RWPE1 (cell line): ENCODE results near the gene TET1.
A peak's percentile ranks its signal among the peaks of the same experiment; 100 is the strongest.

Source experiments
- CTCF ChIA-PET: fragments of 350-600 bp; sonication (Branson Sonifier 250); formaldehyde crosslinking; extraction: SDS; loops from one replicate; lab custom pipeline; 2021; lab: Yijun Ruan, JAX
- POLR2A ChIA-PET: fragments of 400-600 bp; formaldehyde crosslinking; extraction: SDS; loops from one replicate; lab custom pipeline; 2020; ENCODE audit warnings: antibody characterized with exemption; ENCODE audit not compliant: low non-redundant PET; lab: Yijun Ruan, JAX
- DNase-seq: peaks from one replicate; pipeline ENCODE4 v3.0.0; 2012; ENCODE audit warnings: low spot score
- H3K27ac ChIP-seq: fragments of 450-650 bp; 2 replicates; pipeline ENCODE4 v1.5.1; 2017
- TF ChIP-seq, protein P1 (sequence below): fragments of 450-650 bp; conservative IDR thresholded peaks from 2 replicates; pipeline ENCODE4 v1.5.1; 2017; ENCODE audit warnings: low read depth, mild to moderate bottlenecking

TET1 gene

DNA sequence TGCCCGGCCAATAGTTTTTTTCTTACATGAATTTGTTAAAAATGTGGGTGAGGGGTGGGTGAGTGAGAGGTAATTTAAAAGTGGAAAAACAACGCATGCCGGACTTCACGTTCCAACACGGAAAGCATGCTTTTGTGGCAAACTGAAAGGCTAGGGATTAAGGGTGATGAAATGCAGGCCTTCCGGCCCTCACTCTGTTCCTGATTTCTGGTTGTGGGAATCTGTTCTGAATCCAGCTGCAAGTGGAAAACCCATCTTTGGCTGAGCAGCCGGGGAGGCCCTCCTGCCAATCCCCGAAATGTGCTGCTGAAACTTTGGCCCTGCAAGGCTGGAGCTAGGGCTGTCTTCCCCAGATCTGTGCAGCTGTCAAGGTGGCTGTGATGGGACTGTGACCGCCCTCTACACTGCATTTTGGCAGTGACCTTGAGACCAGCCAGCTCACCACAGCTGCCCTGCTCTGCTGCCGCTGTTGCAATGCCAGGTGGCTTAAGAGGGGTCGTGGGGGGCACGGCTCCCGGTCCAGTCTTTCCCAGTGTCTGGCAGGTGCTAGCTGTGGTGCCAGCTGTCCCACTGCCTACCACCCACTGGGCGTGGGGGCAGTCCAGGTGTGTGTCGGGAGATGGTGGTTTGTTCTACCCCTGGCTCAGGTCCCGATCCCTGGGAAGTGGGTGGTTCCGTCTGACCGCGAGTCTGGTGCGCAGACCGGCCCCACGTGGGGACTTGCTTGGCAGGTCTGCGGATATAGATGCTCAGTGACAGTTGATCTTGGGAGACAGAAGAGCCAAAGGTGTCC is 39.0 kb downstream of the TET1 start:
- CTCF ChIA-PET: no interaction called here
- peak overlapping the region; percentile 88 for H3K27ac ChIP-seq
- POLR2A ChIA-PET: no interaction called here

DNA sequence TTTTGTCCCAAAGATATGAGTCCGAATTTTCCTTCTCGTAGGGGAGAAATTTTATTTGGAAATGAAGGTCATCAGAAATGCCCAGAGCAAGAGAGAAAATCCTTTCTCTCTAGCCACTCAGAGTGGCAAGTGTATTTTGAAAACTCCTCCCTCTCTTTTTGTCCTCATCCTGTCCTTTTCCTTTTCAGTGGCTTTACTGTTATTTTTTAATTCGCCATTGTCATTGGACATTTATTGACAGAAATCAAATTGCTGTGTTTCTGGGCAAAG is 39.6 kb downstream of the TET1 start:
- ChIA-PET CTCF (no interaction called here), POLR2A (no interaction called here)
- peak overlapping the region; percentile 88 for H3K27ac ChIP-seq
- DNase-seq: no peak
- TF ChIP-seq, protein P1, sequence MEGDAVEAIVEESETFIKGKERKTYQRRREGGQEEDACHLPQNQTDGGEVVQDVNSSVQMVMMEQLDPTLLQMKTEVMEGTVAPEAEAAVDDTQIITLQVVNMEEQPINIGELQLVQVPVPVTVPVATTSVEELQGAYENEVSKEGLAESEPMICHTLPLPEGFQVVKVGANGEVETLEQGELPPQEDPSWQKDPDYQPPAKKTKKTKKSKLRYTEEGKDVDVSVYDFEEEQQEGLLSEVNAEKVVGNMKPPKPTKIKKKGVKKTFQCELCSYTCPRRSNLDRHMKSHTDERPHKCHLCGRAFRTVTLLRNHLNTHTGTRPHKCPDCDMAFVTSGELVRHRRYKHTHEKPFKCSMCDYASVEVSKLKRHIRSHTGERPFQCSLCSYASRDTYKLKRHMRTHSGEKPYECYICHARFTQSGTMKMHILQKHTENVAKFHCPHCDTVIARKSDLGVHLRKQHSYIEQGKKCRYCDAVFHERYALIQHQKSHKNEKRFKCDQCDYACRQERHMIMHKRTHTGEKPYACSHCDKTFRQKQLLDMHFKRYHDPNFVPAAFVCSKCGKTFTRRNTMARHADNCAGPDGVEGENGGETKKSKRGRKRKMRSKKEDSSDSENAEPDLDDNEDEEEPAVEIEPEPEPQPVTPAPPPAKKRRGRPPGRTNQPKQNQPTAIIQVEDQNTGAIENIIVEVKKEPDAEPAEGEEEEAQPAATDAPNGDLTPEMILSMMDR: no peak

More for the DNA sequence above, 39.0 kb downstream of the TET1 start:
- TF ChIP-seq, protein P1: no peak
- DNase-seq: no peak

GRCh38 chr10:68600041-68600778 is 40.1 kb downstream of the TET1 start:
- POLR2A ChIA-PET: no interaction called here
- CTCF ChIA-PET: interaction anchor here (0.6 kb wide), 1 partner anchor 73 kb away, joined by 3 read pairs; no protein-coding TSS in a partner anchor
- TF ChIP-seq, protein P1: no peak
- peak overlapping the region; percentile 88 for H3K27ac ChIP-seq
- peak; percentile 42 for DNase-seq

DNA sequence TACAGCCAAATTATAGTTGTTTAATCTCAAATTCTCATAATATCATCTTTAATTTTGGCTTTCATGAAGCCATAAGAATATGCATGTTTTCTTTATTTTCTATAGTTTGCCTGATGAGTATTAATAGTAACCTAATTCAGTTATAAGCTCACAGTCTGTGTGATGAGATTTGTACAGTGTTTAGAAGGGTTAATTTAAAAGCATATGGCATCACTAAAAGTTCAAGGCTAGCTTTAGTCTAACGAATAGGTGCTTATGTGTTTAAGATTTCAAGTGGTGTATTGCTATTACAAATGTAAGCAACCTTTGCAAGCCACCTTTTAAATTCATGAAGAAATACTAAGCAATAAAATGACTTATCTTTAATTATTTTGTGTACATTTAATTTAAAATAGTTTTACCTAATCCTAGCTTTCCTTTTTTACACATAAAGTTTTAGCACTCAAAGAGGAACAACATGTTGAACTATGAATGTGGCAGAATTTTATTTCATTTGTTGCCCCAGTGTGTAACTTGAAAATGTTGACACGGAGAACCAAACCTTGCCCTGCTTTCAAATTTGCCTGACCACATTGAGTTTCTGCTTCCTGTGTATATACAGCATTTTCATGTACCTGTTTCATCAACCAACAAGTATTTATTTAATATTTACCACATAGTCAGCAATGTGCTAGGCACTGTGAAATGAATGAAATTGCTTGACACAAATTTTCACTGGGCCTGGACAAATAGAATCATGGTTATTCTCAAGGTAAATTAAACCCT is 41.5 kb downstream of the TET1 start:
- TF ChIP-seq, protein P1: no peak
- H3K27ac ChIP-seq: no peak overlapping the region
- POLR2A ChIA-PET: no interaction called here
- CTCF ChIA-PET: interaction anchor here (0.6 kb wide), 1 partner anchor 111 kb away, joined by 3 read pairs; no protein-coding TSS in a partner anchor
- DNase-seq: no peak

DNA sequence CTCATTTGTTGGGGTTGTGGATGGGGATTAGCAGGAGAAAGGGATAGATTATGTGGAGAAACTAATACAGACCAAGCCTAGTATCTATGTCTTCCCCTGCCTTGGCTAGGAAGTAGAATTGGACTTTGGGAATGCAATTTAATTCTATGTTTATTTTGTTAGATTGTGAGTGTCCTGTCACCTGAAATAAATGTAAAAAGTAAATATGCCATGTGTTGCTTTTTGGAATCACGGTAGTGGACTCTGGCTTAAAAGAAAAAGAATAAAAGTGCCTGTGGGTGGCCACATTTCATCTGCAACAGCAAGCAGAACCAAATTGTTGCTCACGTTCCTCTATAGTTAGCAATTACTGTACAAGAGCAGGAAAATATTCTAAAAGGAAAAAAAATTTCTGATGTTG is 42.3 kb downstream of the TET1 start:
- ChIA-PET POLR2A (no interaction called here), CTCF (no interaction called here)
- DNase-seq: no peak
- TF ChIP-seq, protein P1: no peak
- H3K27ac ChIP-seq: no peak overlapping the region

DNA sequence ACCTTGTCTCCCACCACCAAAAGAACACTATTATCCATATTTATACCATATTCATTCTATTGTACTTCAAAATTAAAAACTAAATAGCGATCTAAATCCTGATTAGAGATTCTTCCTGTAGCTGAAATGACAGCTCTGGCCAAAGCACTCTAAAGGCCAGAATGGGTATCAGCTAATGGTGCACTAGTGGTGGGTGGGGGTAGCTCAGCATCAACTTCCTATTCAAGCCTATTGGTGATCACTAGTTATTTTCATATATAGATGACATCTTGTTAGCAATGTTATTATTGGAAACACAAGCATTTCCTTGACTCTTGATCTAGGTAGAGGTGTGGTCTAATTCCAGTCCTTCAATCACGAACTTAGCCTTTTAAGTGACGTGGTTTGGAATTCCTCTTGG is 43.6 kb downstream of the TET1 start:
- TF ChIP-seq, protein P1: no peak
- no peak for DNase-seq
- POLR2A ChIA-PET: no interaction called here
- CTCF ChIA-PET: no interaction called here
- H3K27ac ChIP-seq: no peak overlapping the region
